Effector memory CD4-positive, alpha-beta T cell (primary cell): ENCODE results near the gene RASA3.
A peak's percentile ranks its signal among the peaks of the same experiment; 100 is the strongest.
"Not testable (repeated sequence)": the region's sequence is repeated elsewhere in the genome, so short reads cannot be mapped to it uniquely, and the experiment has no call there.

Source experiments
- DNase-seq, 3 donors: peaks; one replicate each; pipeline ENCODE4 v3.0.0-alpha.2; 2020
- H3K27ac ChIP-seq: 2 replicates; pipeline ENCODE4 v1.7.0; 2013; ENCODE audit warnings: mild to moderate bottlenecking, low read length, moderate library complexity; ENCODE audit not compliant: insufficient read depth, poor library complexity, severe bottlenecking
- H3K27me3 ChIP-seq: replicated peaks from 2 replicates; pipeline ENCODE4 v1.7.0; 2013; ENCODE audit warnings: mild to moderate bottlenecking, low read length; ENCODE audit not compliant: insufficient read depth, control insufficient read depth, poor library complexity, severe bottlenecking
- H3K36me3 ChIP-seq: 2 replicates; pipeline ENCODE4 v1.7.0; 2013; ENCODE audit warnings: mild to moderate bottlenecking, low read length, moderate library complexity; ENCODE audit not compliant: control insufficient read depth, insufficient read depth
- H3K4me1 ChIP-seq: 2 replicates; pipeline ENCODE4 v1.7.0; 2013; ENCODE audit warnings: low read length, mild to moderate bottlenecking; ENCODE audit not compliant: control insufficient read depth, insufficient read depth, poor library complexity, severe bottlenecking
- H3K4me3 ChIP-seq: 2 replicates; pipeline ENCODE4 v1.7.0; 2013; ENCODE audit warnings: low read length, low read depth, mild to moderate bottlenecking; ENCODE audit not compliant: insufficient read depth, poor library complexity, severe bottlenecking
- H3K9me3 ChIP-seq: 2 replicates; pipeline ENCODE4 v1.7.0; 2013; ENCODE audit warnings: mild to moderate bottlenecking, low read length, moderate library complexity; ENCODE audit not compliant: control insufficient read depth

Gene RASA3

DNA sequence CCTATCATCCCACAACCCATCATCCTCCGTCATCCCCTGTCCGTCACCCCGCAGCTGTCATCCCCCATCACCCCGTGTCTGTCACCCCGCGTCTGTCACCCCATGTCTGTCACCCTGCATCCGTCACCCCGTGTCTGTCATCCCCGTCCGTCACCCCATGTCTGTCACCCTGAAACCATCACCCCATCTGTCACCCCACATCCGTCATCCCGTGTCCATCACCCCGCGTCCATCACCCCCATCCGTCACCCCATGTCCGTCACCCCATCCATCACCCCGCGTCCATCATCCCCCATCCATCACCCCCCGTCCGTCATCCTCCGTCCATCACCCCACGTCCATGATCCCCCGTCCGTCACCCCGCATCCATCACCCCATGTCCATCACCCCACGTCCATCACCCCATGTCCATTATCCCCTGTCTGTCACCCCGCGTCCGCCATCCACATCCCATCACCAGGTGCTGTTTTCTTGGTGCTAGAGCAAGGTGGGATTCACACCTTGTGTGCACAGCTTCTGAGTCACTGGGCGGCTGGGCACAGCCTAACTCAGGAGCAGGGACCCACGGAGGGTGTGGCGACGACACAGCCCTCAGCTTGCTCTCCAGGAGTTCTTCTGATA is 24.2 kb downstream of the RASA3 start:
- Histone ChIP-seq H3K4me3 (no peak overlapping the region), H3K27me3 (no peaks in the 10 kb centered on the region), H3K27ac (peak overlapping the region; percentile 67), H3K4me1 (peaks cover 76% of the 10 kb centered on the region), H3K36me3 (peaks cover 48% of the 10 kb centered on the region), H3K9me3 (no peaks in the 10 kb centered on the region)
- no peak for DNase-seq

GRCh38 chr13:114107686-114108081 is 24.7 kb downstream of the RASA3 start:
- H3K36me3 ChIP-seq: peaks cover 43% of the 10 kb centered on the region
- H3K9me3 ChIP-seq: no peaks in the 10 kb centered on the region
- no peak for DNase-seq
- peaks cover 74% of the 10 kb centered on the region for H3K4me1 ChIP-seq
- H3K27ac ChIP-seq: peak overlapping the region; percentile 14
- H3K27me3 ChIP-seq: no peaks in the 10 kb centered on the region
- H3K4me3 ChIP-seq: no peak overlapping the region

GRCh38 chr13:114106991-114107685 is 25.3 kb downstream of the RASA3 start:
- Histone ChIP-seq H3K9me3 (no peaks in the 10 kb centered on the region), H3K27me3 (no peaks in the 10 kb centered on the region), H3K4me1 (peaks cover 73% of the 10 kb centered on the region), H3K4me3 (no peak overlapping the region), H3K27ac (peak overlapping the region; percentile 16), H3K36me3 (peaks cover 41% of the 10 kb centered on the region)
- DNase-seq: no peak

DNA sequence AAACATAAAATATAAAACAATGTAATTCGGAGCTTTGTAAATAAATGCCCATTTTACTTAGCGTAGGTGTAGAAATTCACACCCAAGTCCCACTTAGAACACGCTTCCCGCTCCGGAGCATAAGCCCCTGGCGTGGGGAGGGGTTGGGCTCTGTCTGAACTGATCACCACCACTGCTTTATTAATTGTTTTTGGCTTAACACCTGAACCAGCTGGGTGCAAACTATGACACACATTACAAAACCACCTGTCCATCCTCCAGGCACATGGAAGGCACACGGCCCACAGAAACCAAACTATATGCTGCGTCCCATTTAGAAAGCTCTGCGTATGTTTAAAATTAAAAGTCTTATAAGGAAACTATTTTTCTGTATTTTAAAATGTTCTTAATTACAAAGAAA is 25.9 kb downstream of the RASA3 start:
- no peaks in the 10 kb centered on the region for H3K9me3 ChIP-seq
- no peaks in the 10 kb centered on the region for H3K27me3 ChIP-seq
- no peak overlapping the region for H3K4me3 ChIP-seq
- H3K36me3 ChIP-seq: peaks cover 41% of the 10 kb centered on the region
- no peak for DNase-seq
- H3K27ac ChIP-seq: peak overlapping the region; percentile 16
- peaks cover 67% of the 10 kb centered on the region for H3K4me1 ChIP-seq

DNA sequence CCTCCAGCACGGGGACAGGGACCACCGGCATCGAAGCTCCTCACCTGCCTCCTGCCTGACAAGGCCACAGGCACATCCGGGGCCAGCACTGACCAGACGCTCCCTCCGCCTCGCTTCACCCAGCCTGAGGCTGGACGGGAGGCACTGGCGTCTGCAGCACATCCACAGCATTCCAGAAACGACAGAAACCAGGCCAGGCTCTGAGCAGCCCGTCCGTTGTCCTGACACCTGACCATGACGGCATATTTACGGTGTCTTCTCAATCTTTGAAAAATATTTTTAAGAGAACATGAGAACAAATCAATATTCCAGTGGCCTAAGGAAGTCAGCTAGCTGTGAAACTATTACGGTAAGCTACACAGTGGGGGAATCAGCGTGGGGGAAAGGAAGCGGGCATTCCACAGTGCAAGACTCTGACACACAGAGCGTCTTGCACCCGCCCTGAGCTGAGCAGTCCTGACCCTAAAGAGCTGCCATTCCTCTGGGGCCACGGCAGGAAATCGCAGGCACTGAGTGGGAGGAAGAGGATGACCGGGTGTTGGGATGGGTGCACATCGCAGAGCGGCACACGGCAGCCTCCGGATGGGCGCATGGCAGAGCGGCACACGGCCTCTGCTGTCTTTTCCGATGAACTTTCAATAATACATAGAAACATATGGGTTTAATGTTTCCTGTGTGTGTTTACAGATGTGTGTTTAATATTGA is 26.8 kb downstream of the RASA3 start:
- Histone ChIP-seq H3K36me3 (peaks cover 50% of the 10 kb centered on the region), H3K4me1 (peaks cover 71% of the 10 kb centered on the region), H3K4me3 (no peak overlapping the region), H3K27ac (peak overlapping the region; percentile 16), H3K9me3 (no peaks in the 10 kb centered on the region), H3K27me3 (no peaks in the 10 kb centered on the region)
- no peak for DNase-seq

DNA sequence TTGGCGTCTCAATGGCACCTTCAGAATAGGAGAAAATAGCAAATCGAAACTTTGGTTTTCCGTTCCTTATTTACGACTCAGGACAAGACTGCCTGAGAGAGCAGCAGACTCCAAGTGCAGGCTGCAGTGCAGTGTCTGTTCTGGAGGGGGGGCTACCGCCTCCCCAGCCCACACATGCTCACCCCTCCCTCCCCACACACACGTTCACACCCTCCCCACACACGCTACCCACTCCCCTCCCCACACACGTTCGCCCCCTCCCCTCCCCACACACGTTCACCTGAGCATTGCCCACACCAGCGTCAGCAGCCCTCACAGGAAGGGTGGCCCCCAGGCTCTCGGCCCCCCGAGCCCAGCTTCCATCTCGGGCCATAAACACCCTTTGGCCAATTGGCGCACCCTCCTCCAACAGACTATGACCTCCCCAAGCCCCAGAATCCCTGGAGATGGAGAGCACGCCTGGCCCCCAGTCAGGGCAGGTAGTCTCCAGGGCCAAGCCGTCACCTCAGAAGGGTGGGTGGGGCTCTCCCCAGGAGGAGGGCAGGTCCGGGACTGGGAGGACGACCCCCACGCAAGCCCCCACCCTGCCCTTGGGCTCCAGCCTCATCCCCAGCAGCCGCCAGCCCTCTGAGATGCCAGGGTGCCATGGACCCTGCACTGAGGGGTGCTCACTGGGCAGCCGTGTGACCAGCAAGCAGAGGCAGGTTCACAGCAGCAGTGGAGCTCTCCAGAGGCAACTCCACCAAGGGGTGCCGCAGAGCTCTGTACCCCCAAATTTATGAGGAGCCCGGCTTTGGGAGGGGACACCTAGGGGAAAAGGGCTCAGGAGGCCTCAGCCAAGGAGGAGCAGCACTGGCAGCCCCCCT is 27.5 kb downstream of the RASA3 start:
- Histone ChIP-seq H3K4me1 (peaks cover 71% of the 10 kb centered on the region), H3K27me3 (no peaks in the 10 kb centered on the region), H3K9me3 (no peaks in the 10 kb centered on the region), H3K36me3 (peaks cover 57% of the 10 kb centered on the region), H3K4me3 (no peak overlapping the region), H3K27ac (peak overlapping the region; percentile 36)
- DNase-seq: no peak

GRCh38 chr13:114103801-114104654 is 28.4 kb downstream of the RASA3 start:
- Histone ChIP-seq H3K36me3 (peaks cover 55% of the 10 kb centered on the region), H3K9me3 (no peaks in the 10 kb centered on the region), H3K27ac (no peak overlapping the region), H3K4me1 (peaks cover 63% of the 10 kb centered on the region), H3K27me3 (no peaks in the 10 kb centered on the region), H3K4me3 (no peak overlapping the region)
- DNase-seq: no peak

DNA sequence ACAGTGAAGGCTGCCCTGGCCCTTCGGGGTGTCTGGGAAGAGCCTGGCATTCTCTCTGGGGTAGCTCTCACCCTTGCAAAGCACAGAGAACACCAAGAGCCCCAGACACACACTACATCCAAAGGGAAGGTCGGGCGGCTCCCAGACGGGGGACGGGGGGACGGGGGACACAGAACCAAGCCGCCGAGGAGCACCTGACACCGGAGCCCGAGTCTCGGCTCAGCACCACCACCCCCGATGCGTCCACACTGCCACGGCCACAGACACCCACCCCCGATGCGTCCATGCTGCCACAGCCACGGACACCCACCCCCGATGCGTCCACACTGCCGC is 29.2 kb downstream of the RASA3 start:
- not testable (repeated sequence) for H3K27ac ChIP-seq, H3K9me3 ChIP-seq, H3K4me3 ChIP-seq, DNase-seq, H3K27me3 ChIP-seq
- Histone ChIP-seq H3K4me1 (peaks cover 61% of the 10 kb centered on the region), H3K36me3 (peaks cover 53% of the 10 kb centered on the region)

DNA sequence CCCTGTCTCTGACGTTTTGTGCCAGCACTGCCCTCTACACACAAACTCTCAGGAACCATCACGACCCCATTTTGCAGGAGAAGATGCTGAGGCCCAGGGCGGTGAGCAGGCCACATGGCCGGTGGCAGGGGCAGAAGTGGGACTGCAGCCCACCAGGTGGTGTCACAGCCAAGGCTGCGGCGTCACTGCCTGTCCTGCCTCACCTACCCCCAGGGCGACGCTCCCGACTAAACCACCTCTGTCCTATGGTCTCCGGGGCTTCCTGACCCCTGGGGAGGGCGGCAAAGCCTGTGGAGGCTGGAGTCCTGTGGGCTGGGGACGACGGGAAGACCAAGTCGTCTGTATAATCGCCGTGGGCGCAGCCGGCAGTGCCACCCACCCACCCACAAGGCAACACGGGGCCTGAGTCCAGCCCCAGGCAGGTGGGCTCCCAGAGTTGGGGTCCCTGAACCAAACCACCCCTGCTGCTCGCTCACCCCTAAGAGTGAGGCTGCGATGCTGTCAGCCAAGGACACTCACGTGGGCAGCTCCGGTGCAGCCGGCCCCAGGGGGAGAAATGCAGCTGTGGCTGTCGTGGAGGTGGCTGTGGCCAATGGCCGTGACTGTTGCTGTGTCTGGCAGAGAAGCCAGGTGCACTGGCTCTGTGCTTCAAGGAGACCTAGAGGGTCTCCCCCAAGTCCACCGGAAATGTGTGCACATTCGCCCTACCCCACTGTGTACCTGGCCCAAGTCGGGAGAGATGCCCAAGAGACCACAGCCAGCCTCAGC is 29.7 kb downstream of the RASA3 start:
- peaks cover 55% of the 10 kb centered on the region for H3K36me3 ChIP-seq
- H3K4me3 ChIP-seq: no peak overlapping the region

More for the DNA sequence above, 29.7 kb downstream of the RASA3 start:
- H3K27me3 ChIP-seq: no peaks in the 10 kb centered on the region
- H3K27ac ChIP-seq: peak overlapping the region; percentile 0
- H3K4me1 ChIP-seq: peaks cover 61% of the 10 kb centered on the region
- H3K9me3 ChIP-seq: no peaks in the 10 kb centered on the region
- DNase-seq: no peak
